H1 (cell line): ENCODE measurements around the gene DAPK3. TPM values are rescaled to one million over a fixed set of nuclear protein-coding genes. Genes with fewer than 3 reads are reported as not detected.

Source experiments
- CTCF ChIA-PET: fragments of 300-600 bp; sonication (Branson Sonifier 250); formaldehyde crosslinking; loops from one replicate; lab custom pipeline; 2021; ENCODE audit not compliant: partially characterized antibody; lab: Charles Lee
- POLR2A ChIA-PET: fragments of 300-600 bp; sonication (Branson Sonifier 250); formaldehyde crosslinking; loops from one replicate; lab custom pipeline; 2021; ENCODE audit warnings: inconsistent platforms; ENCODE audit not compliant: partially characterized antibody; lab: Charles Lee
- DNase-seq, 2 experiments: peaks; one replicate each; pipeline versions ENCODE4 v3.0.0 to v3.0.0-alpha.2; 2010 to 2022; ENCODE audit warnings: low spot score in 2 of 2, low read depth in 1 of 2, mixed read lengths in 1 of 2
- FAIRE-seq: peaks from 2 replicates; lab custom pipeline; 2011; peaks lifted over from hg19 to GRCh38; lab: Jason Lieb, UNC
- H2AFZ ChIP-seq: 2 replicates; pipeline ENCODE4 v1.8.1; 2012; ENCODE audit warnings: low read length, inconsistent platforms
- H2AK5ac ChIP-seq: 2 replicates; pipeline ENCODE4 v1.6.1; 2013; ENCODE audit warnings: low read depth, low read length
- H2BK120ac ChIP-seq: replicated peaks from 2 replicates; pipeline ENCODE3; 2013; ENCODE audit warnings: low read depth, low read length, inconsistent platforms
- H2BK12ac ChIP-seq: 2 replicates; pipeline ENCODE4 v1.6.1; 2013; ENCODE audit warnings: low read depth, low read length
- H2BK15ac ChIP-seq: 2 replicates; pipeline ENCODE4 v1.6.1; 2013; ENCODE audit warnings: low read length
- H2BK20ac ChIP-seq: 2 replicates; pipeline ENCODE4 v1.6.1; 2013; ENCODE audit warnings: low read length
- H2BK5ac ChIP-seq: 2 replicates; pipeline ENCODE4 v1.6.1; 2013; ENCODE audit warnings: low read depth, low read length
- H3K14ac ChIP-seq: 2 replicates; pipeline ENCODE4 v1.6.1; 2013; ENCODE audit warnings: inconsistent platforms; ENCODE audit not compliant: insufficient read length
- H3K18ac ChIP-seq: 2 replicates; pipeline ENCODE4 v1.6.1; 2013; ENCODE audit warnings: low read length; ENCODE audit errors: extremely low read depth
- H3K23ac ChIP-seq: 2 replicates; pipeline ENCODE4 v1.6.1; 2013; ENCODE audit warnings: inconsistent platforms; ENCODE audit not compliant: insufficient read length
- H3K23me2 ChIP-seq: 2 replicates; pipeline ENCODE4 v1.6.1; 2013; ENCODE audit warnings: low read depth, low read length
- H3K27ac ChIP-seq: 2 replicates; pipeline ENCODE4 v1.6.1; 2011; ENCODE audit warnings: low read depth, low read length, inconsistent platforms
- H3K27me3 ChIP-seq, 4 experiments: replicated peaks in 1 of 4; 1 replicate in 1 of 4; 2 replicates in 3 of 4; pipeline versions ENCODE4 v1.6.1 to v1.8.1; 2011 to 2013; ENCODE audit warnings: low read length in 3 of 4, mild to moderate bottlenecking in 3 of 4, inconsistent platforms in 2 of 4, mixed read lengths in 2 of 4, moderate library complexity in 1 of 4; ENCODE audit not compliant: control insufficient read depth in 3 of 4, insufficient read depth in 3 of 4; ENCODE audit errors: extremely low read depth in 1 of 4
- H3K36me3 ChIP-seq, 4 experiments: 2 replicates each; pipeline versions ENCODE4 v1.6.1 to v1.8.1; 2011 to 2013; ENCODE audit warnings: mild to moderate bottlenecking in 4 of 4, low read length in 3 of 4, moderate library complexity in 2 of 4, control low read depth in 1 of 4, inconsistent platforms in 1 of 4; ENCODE audit not compliant: insufficient read depth in 4 of 4, control insufficient read depth in 2 of 4
- H3K4ac ChIP-seq: replicated peaks from 2 replicates; pipeline ENCODE3; 2013; ENCODE audit warnings: low read length, low read depth, mixed read lengths, inconsistent platforms; ENCODE audit not compliant: insufficient read length
- H3K4me1 ChIP-seq, 4 experiments: replicated peaks in 1 of 4; 1 replicate in 1 of 4; 2 replicates in 3 of 4; pipeline versions ENCODE4 v1.6.1 to v1.8.1; 2011 to 2013; ENCODE audit warnings: low read length in 3 of 4, inconsistent platforms in 2 of 4, mixed read lengths in 1 of 4; ENCODE audit not compliant: insufficient read depth in 4 of 4, control insufficient read depth in 3 of 4
- H3K4me2 ChIP-seq, 2 experiments: 2 replicates each; pipeline versions ENCODE4 v1.6.1 to v1.8.1; 2011 to 2013; ENCODE audit warnings: low read depth in 2 of 2, low read length in 2 of 2, control low read depth in 1 of 2, inconsistent platforms in 1 of 2, mild to moderate bottlenecking in 1 of 2; ENCODE audit not compliant: insufficient read depth in 1 of 2
- H3K4me3 ChIP-seq, 4 experiments: fragments of 200-600, 300-600 bp in 1 of 4; sonication (generic), shearing (Covaris generic), sonication (Bioruptor Twin) in 1 of 4; 2 replicates each; pipeline versions ENCODE4 v1.5.1 to v1.8.1; 2011 to 2016; ENCODE audit warnings: low read length in 4 of 4, low read depth in 3 of 4, control low read depth in 2 of 4, inconsistent platforms in 2 of 4, mild to moderate bottlenecking in 2 of 4, mixed read lengths in 1 of 4, moderate library complexity in 1 of 4; ENCODE audit not compliant: insufficient read depth in 2 of 4; ENCODE audit errors: extremely low read depth in 1 of 4
- H3K56ac ChIP-seq: replicated peaks from 2 replicates; pipeline ENCODE3; 2013; ENCODE audit warnings: low read depth, mild to moderate bottlenecking, mixed read lengths, low read length, inconsistent platforms; ENCODE audit not compliant: insufficient read length
- H3K79me1 ChIP-seq: 2 replicates; pipeline ENCODE4 v1.6.1; 2013; ENCODE audit warnings: low read depth, low read length, control low read depth
- H3K79me2 ChIP-seq, 2 experiments: 2 replicates each; pipeline versions ENCODE4 v1.6.1 to v1.8.1; 2012 to 2013; ENCODE audit warnings: low read length in 2 of 2, mild to moderate bottlenecking in 2 of 2, inconsistent platforms in 1 of 2; ENCODE audit not compliant: insufficient read depth in 2 of 2, control insufficient read depth in 1 of 2
- H3K9ac ChIP-seq, 4 experiments: replicated peaks in 1 of 4; 1 replicate in 1 of 4; 2 replicates in 3 of 4; pipeline versions ENCODE4 v1.6.1 to v1.8.1; 2011 to 2013; ENCODE audit warnings: low read depth in 3 of 4, low read length in 3 of 4, control low read depth in 2 of 4, mild to moderate bottlenecking in 2 of 4, moderate library complexity in 2 of 4, inconsistent platforms in 1 of 4; ENCODE audit errors: extremely low read depth in 1 of 4
- H3K9me3 ChIP-seq, 2 experiments: 2 replicates each; pipeline versions ENCODE4 v1.6.1 to v1.8.1; 2012 to 2013; ENCODE audit warnings: mild to moderate bottlenecking in 2 of 2, moderate library complexity in 2 of 2, control low read depth in 1 of 2, inconsistent platforms in 1 of 2, low read depth in 1 of 2, low read length in 1 of 2, mixed read lengths in 1 of 2; ENCODE audit not compliant: insufficient read depth in 2 of 2
- H4K20me1 ChIP-seq, 2 experiments: replicated peaks in 1 of 2; 2 replicates each; pipeline versions ENCODE3 to v1.8.1; 2011 to 2013; ENCODE audit warnings: inconsistent platforms in 2 of 2, low read length in 2 of 2, mild to moderate bottlenecking in 1 of 2; ENCODE audit not compliant: insufficient read depth in 2 of 2, control insufficient read depth in 1 of 2
- H4K5ac ChIP-seq: 2 replicates; pipeline ENCODE4 v1.6.1; 2013; ENCODE audit warnings: low read length, low read depth, mixed read lengths, inconsistent platforms; ENCODE audit not compliant: insufficient read length
- H4K8ac ChIP-seq: 2 replicates; pipeline ENCODE4 v1.8.0; 2013; ENCODE audit warnings: mild to moderate bottlenecking, moderate library complexity, low read length, inconsistent platforms; ENCODE audit not compliant: insufficient read depth; ENCODE audit errors: extremely low read depth
- H4K91ac ChIP-seq: replicated peaks from 2 replicates; pipeline ENCODE3; 2013; ENCODE audit warnings: low read length, mixed read lengths, inconsistent platforms; ENCODE audit not compliant: insufficient read length
- ASH2L ChIP-seq: fragments of 200-600, 300-600 bp; sonication (generic); IDR thresholded peaks from one replicate; pipeline ENCODE4 v1.7.1; 2017; ENCODE audit warnings: low read length
- CHD2 ChIP-seq: IDR thresholded peaks from 2 replicates; pipeline ENCODE4 v1.6.1; 2012; ENCODE audit warnings: low read length, improper control_type of control experiment
- EGR1 ChIP-seq: IDR thresholded peaks from 2 replicates; pipeline ENCODE4 v1.6.1; 2011; ENCODE audit warnings: low read depth, low read length, borderline replicate concordance
- HDAC2 ChIP-seq, 2 experiments: fragments of 300-600 bp in 1 of 2; sonication (generic) in 1 of 2; IDR thresholded peaks; 2 replicates each; pipeline ENCODE4 v1.6.1; 2011 to 2012; ENCODE audit warnings: low read depth in 2 of 2, low read length in 2 of 2, mild to moderate bottlenecking in 2 of 2, moderate library complexity in 2 of 2, borderline replicate concordance in 1 of 2, inconsistent platforms in 1 of 2
- JUND ChIP-seq: IDR thresholded peaks from 2 replicates; pipeline ENCODE4 v1.6.1; 2011; ENCODE audit warnings: mild to moderate bottlenecking, improper control_type of control experiment, low read length
- MAX ChIP-seq: IDR thresholded peaks from 2 replicates; pipeline ENCODE4 v1.6.1; 2012; ENCODE audit warnings: inconsistent platforms
- RFX5 ChIP-seq: IDR thresholded peaks from 2 replicates; pipeline ENCODE4 v1.6.1; 2011; ENCODE audit warnings: low read depth, low read length, improper control_type of control experiment, borderline replicate concordance
- RNF2 ChIP-seq: fragments of 200-900, 300-1000 bp; sonication (generic); IDR thresholded peaks from 2 replicates; pipeline ENCODE4 v1.7.1; 2016; ENCODE audit warnings: borderline replicate concordance, low read depth, mild to moderate bottlenecking, antibody characterized with exemption, low read length; ENCODE audit not compliant: poor library complexity, severe bottlenecking; ENCODE audit errors: missing control alignments
- SIRT6 ChIP-seq: IDR thresholded peaks from one replicate; pipeline ENCODE4 v1.7.1; 2012; ENCODE audit warnings: low read length, inconsistent platforms
- SP1 ChIP-seq: IDR thresholded peaks from 2 replicates; pipeline ENCODE4 v1.6.1; 2011; ENCODE audit warnings: low read depth, low read length
- SP2 ChIP-seq: IDR thresholded peaks from 2 replicates; pipeline ENCODE4 v1.6.1; 2012; ENCODE audit warnings: mild to moderate bottlenecking, low read length, inconsistent platforms
- SRF ChIP-seq: IDR thresholded peaks from 2 replicates; pipeline ENCODE4 v1.6.1; 2011; ENCODE audit warnings: mild to moderate bottlenecking, low read depth, low read length, moderate library complexity
- SUZ12 ChIP-seq: fragments of 200-600 bp; sonication (generic); IDR thresholded peaks from 2 replicates; pipeline ENCODE4 v1.6.1; 2012; ENCODE audit warnings: mild to moderate bottlenecking, inconsistent platforms, low read length, moderate library complexity, mixed read lengths
- TEAD4 ChIP-seq: IDR thresholded peaks from 2 replicates; pipeline ENCODE4 v1.6.1; 2012; ENCODE audit warnings: low read depth, low read length, inconsistent platforms, mixed read lengths
- WGBS, 2 experiments: shearing (Covaris generic) in 1 of 2; methylation state at CpG; one replicate each; pipeline versions ENCODE4 v1.1.6 to v1.1.7; 2013 to 2015; ENCODE audit warnings: low lambda C conversion rate in 2 of 2, mixed read lengths in 2 of 2, inconsistent platforms in 1 of 2, low coverage in 1 of 2, missing lambda C conversion rate in 1 of 2; ENCODE audit not compliant: insufficient replicate concordance in 2 of 2, insufficient coverage in 1 of 2, insufficient read length in 1 of 2; ENCODE audit errors: extremely low coverage in 1 of 2, missing lambda C conversion rate in 1 of 2; 5-methylcytosine and 5-hydroxymethylcytosine counted together
- polyA plus RNA-seq, 7 experiments: library from polyadenylated mRNA; depleted of rRNA in 3 of 7; stranded (reverse) in 5 of 7; unstranded in 2 of 7; fragments of >200 nt in 5 of 7; fragments of 200-250 nt in 2 of 7; gene quantifications; 1 replicate in 5 of 7; 2 replicates in 1 of 7; 4 replicates in 1 of 7; pipeline versions ENCODE4 v1.2.1 to v1.2.3, GENCODE V29; 2011 to 2013; ENCODE audit warnings: missing spikeins in 2 of 7, mixed read lengths in 2 of 7
- total RNA-seq: library from RNA; stranded (reverse); fragmentation: NEBNext Ultra II Directional; extraction: Animal tissue kit (Norgen Biotek cat#: 25700); gene quantifications from 2 replicates; pipeline ENCODE4 v1.2.1, GENCODE V29; 2021

Gene DAPK3
- total and polyA plus RNA-seq, 2 of the 8 experiments (the other 6 are each of a cell fraction or from before 2014, with no cell fraction given): 53.2 to 78.1 TPM

GRCh38 chr19:3959766-3960131, 11.2 kb downstream of the DAPK3 start:
- DNase-seq (no peak), FAIRE-seq (no peak)
- H3K27me3 ChIP-seq: no peaks in the 10 kb centered on the region
- H4K20me1 ChIP-seq: peaks cover 0 to 13% of the 10 kb centered on the region in 2 experiments
- no peaks in the 10 kb centered on the region for H3K23me2 ChIP-seq
- ChIA-PET POLR2A (interaction anchor here (0.7 to 24.8 kb wide), 4 partner anchors 9 to 68 kb away, joined by 3 to 870 read pairs (median 5); partner anchors contain the start of gene EEF2), CTCF (interaction anchor here (0.6 to 1.0 kb wide), 2 partner anchors 14 to 34 kb away, joined by 3 read pairs; no protein-coding TSS in a partner anchor)
- no peak overlapping the region for H2BK12ac ChIP-seq
- H3K14ac ChIP-seq: no peak overlapping the region
- H3K9ac ChIP-seq: no peak overlapping the region
- no peak overlapping the region for H2BK15ac ChIP-seq
- TF ChIP-seq SP2 (no peak), SRF (no peak), EGR1 (no peak), SP1 (no peak), RFX5 (no peak), JUND (no peak), HDAC2 (IDR thresholded peaks at IDR 0.05; ENCODE audit: borderline replicate concordance in 1 of 2, low read depth in 2 of 2, low read length in 2 of 2) (no peak), SUZ12 (no peak), RNF2 (no peak), MAX (no peak), ASH2L (no peak), TEAD4 (no peak), CHD2 (no peak), SIRT6 (no peak)
- H3K18ac ChIP-seq: no peak overlapping the region
- WGBS, 2 experiments: 92% methylated on average over 13 of the region's 15 CpGs; no CpG with 5 or more reads in 1 of the 2 experiments
- no peak overlapping the region for H3K4me2 ChIP-seq
- H3K79me1 ChIP-seq: peaks cover 3% of the 10 kb centered on the region
- H4K91ac ChIP-seq: no peak overlapping the region
- no peak overlapping the region for H2BK20ac ChIP-seq
- H3K23ac ChIP-seq: no peak overlapping the region
- no peak overlapping the region for H2BK120ac ChIP-seq
- no peak overlapping the region for H2BK5ac ChIP-seq
- no peak overlapping the region for H4K5ac ChIP-seq
- no peak overlapping the region for H2AFZ ChIP-seq
- H2AK5ac ChIP-seq: no peak overlapping the region
- H3K9me3 ChIP-seq: no peaks in the 10 kb centered on the region
- H3K4me1 ChIP-seq: 0 out of 7 replicates have a peak, but pooled peaks cover 0 to 2% (median 0%) of the 10 kb centered on the region in 4 experiments
- no peak overlapping the region for H3K27ac ChIP-seq
- no peak overlapping the region for H3K56ac ChIP-seq
- H4K8ac ChIP-seq: no peak overlapping the region; the same call in 1 of the 2 replicates
- H3K79me2 ChIP-seq: no peaks in the 10 kb centered on the region
- H3K36me3 ChIP-seq: peaks cover 17 to 60% (median 35%) of the 10 kb centered on the region in 4 experiments
- no peak overlapping the region for H3K4me3 ChIP-seq
- no peak overlapping the region for H3K4ac ChIP-seq
